BLaER1 (cell line): ENCODE measurements around the gene TMEM89.
A peak's percentile ranks its signal among the peaks of the same experiment; 100 is the strongest.

ENCODE experiments used
- H3K27ac ChIP-seq: shearing (Covaris generic); formaldehyde crosslinking; 2 replicates; pipeline ENCODE4 v1.8.1; 2022
- H3K27me3 ChIP-seq: shearing (Covaris generic); formaldehyde crosslinking; 2 replicates; pipeline ENCODE4 v1.8.1; 2022
- H3K36me3 ChIP-seq: shearing (Covaris generic); formaldehyde crosslinking; 2 replicates; pipeline ENCODE4 v1.8.1; 2022
- H3K4me1 ChIP-seq: shearing (Covaris generic); formaldehyde crosslinking; 2 replicates; pipeline ENCODE4 v1.8.1; 2022
- H3K4me2 ChIP-seq: shearing (Covaris generic); formaldehyde crosslinking; 2 replicates; pipeline ENCODE4 v1.8.1; 2022
- H3K4me3 ChIP-seq: shearing (Covaris generic); formaldehyde crosslinking; 2 replicates; pipeline ENCODE4 v1.8.1; 2022
- H3K9ac ChIP-seq: shearing (Covaris generic); formaldehyde crosslinking; 2 replicates; pipeline ENCODE4 v1.8.1; 2022
- H3K9me3 ChIP-seq: shearing (Covaris generic); formaldehyde crosslinking; 2 replicates; pipeline ENCODE4 v1.8.1; 2022
- H4K20me1 ChIP-seq: shearing (Covaris generic); formaldehyde crosslinking; 2 replicates; pipeline ENCODE4 v1.8.1; 2022
- Cebpa-rat ChIP-seq: shearing (Covaris generic); IDR thresholded peaks from 2 replicates; pipeline ENCODE4 v1.8.1; 2022

The TMEM89 gene

DNA sequence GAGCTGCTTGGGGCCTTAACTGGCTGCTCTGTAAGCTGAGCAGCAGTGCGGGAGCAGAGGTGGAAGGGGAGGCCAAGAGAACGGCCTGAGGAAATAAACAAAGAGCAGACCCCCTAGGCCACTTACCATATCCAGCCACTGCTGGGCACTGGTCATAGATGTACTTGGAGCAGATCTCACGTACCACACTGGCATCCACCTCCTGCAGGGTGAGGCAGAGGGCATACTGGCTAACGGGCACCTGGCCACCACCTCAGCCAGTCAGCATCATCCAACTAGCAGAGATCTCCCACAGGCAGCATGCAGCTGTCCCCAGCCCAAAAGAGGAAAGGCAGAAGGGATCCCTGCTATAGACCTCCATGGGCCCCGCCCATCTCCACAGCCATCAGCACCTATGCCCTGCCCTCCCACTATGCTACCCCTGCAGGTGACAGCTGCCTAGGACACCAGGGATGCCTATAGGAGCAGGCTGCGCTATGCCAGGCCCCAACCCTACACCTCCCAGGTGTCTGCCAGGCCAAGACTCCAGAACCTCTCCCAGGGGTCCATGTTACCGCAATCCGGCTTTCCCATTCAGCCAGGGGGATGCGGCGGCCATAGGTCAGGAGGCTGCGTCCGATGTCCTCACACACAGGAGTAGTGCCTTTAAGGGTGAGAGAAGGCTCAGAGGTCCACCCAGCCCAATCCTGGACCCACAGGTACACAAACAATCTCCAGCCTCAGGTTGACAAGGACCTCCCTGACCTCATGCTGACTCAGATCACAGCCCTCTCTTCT lies 21.9 kb downstream of the TMEM89 start:
- peaks cover 24% of the 10 kb centered on the region for H3K27me3 ChIP-seq
- no peak overlapping the region for H3K9ac ChIP-seq
- H3K27ac ChIP-seq: peak overlapping the region; percentile 46; the same call in 1 of the 2 replicates
- TF ChIP-seq Cebpa-rat: no peak
- no peak overlapping the region for H3K4me3 ChIP-seq
- peaks cover 31% of the 10 kb centered on the region for H3K4me1 ChIP-seq
- peaks cover 82% of the 10 kb centered on the region for H3K36me3 ChIP-seq
- peak overlapping the region; percentile 75 for H3K4me2 ChIP-seq
- no peaks in the 10 kb centered on the region for H3K9me3 ChIP-seq
- H4K20me1 ChIP-seq: peaks cover 80% of the 10 kb centered on the region

DNA sequence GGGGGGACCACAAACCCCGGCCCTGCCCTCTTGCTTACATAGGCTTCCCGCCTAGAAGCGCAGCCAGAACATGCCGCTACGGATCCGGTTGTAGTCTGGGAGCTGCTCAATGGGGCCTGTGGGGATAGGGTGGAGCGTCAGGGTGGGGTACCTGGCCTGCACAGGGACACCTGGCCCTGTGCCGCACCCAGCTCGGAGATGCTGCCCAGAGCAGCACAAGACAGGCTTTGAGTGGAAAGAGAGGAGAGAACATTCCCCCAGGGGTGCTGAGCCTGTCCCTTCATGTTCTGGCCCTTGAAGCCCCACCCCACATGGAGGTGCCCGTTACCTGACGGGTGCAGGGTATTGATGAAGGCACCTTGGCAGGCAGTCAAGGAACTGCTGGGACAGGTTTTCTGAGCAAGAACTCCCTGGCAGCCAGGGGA lies 22.5 kb downstream of the TMEM89 start:
- peak overlapping the region; percentile 75 for H3K4me2 ChIP-seq
- H3K27ac ChIP-seq: peak overlapping the region; percentile 46
- H3K36me3 ChIP-seq: peaks cover 76% of the 10 kb centered on the region
- no peak for TF ChIP-seq Cebpa-rat
- peak overlapping the region; percentile 58; the same call in 1 of the 2 replicates for H3K9ac ChIP-seq
- peaks cover 30% of the 10 kb centered on the region for H3K27me3 ChIP-seq
- no peaks in the 10 kb centered on the region for H3K9me3 ChIP-seq
- H3K4me1 ChIP-seq: peaks cover 31% of the 10 kb centered on the region
- peaks cover 86% of the 10 kb centered on the region for H4K20me1 ChIP-seq
- H3K4me3 ChIP-seq: no peak overlapping the region

DNA sequence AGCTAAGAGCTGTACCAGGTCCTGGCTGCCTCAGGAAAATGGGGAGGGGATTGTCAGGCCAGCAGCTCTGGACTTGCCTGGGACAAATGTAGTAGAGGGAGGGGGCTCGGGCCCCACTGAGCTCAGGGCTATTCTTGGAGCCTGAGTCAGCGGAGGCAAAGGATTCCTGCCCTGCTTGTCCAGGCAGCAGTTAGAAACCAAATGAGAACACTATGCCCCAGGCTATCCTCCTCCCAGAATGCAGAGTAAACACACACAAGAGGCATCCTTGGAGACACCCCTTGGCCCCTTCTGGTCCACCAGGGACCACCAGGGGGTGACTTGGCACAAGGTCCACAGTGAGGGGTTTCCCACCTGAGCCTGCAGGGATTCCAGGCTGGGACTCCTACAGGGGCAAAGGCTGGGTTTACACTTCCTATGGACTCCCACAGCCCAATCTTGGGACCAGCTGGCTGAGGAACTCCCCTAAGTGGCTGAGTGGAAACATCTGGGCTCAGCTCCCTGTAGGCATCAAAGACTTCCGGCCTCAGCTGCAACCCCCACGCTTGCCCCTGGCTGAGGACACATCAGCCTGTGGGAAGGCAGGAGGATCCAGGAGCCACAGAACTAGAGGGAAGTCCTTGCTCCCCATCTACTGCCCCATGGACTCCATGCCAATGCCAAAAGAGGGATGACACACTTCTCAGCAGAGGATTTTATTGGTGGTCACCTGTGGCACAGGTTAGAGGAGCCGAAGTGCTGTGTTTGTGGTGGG lies 23.1 kb downstream of the TMEM89 start:
- Histone ChIP-seq H4K20me1 (peaks cover 92% of the 10 kb centered on the region), H3K27me3 (peaks cover 36% of the 10 kb centered on the region), H3K9ac (peak overlapping the region; percentile 58; the same call in 1 of the 2 replicates), H3K4me3 (no peak overlapping the region), H3K27ac (peak overlapping the region; percentile 46), H3K36me3 (peaks cover 70% of the 10 kb centered on the region), H3K4me1 (peaks cover 31% of the 10 kb centered on the region), H3K9me3 (no peaks in the 10 kb centered on the region), H3K4me2 (peak overlapping the region; percentile 75)
- TF ChIP-seq Cebpa-rat: no peak

DNA sequence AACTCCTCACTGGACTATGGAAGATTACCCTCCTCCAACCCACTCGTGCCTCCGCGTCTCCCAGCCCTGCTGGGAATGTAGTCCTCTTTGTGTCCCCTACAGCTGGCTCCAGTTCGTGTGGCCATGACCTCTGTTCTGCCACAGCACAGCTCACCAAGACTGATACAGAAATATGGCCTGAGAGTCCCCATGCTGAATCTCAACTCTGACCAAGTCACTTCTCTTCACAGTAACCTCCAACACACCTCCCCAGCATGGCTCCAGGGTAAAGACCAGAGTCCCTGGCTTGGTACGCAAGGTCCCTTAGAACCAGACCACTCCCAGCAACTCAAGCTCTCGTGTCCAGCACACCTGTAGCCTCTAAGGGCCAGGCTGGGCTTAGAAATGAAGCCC lies 24.2 kb downstream of the TMEM89 start:
- Histone ChIP-seq H3K27me3 (peaks cover 46% of the 10 kb centered on the region), H4K20me1 (peaks cover 88% of the 10 kb centered on the region), H3K4me2 (no peak overlapping the region), H3K4me1 (peaks cover 31% of the 10 kb centered on the region), H3K9me3 (no peaks in the 10 kb centered on the region), H3K36me3 (peaks cover 59% of the 10 kb centered on the region), H3K9ac (no peak overlapping the region), H3K27ac (0 out of 2 replicates have a peak overlapping the region, but pooled peaks have one; percentile 46), H3K4me3 (no peak overlapping the region)
- no peak for TF ChIP-seq Cebpa-rat

DNA sequence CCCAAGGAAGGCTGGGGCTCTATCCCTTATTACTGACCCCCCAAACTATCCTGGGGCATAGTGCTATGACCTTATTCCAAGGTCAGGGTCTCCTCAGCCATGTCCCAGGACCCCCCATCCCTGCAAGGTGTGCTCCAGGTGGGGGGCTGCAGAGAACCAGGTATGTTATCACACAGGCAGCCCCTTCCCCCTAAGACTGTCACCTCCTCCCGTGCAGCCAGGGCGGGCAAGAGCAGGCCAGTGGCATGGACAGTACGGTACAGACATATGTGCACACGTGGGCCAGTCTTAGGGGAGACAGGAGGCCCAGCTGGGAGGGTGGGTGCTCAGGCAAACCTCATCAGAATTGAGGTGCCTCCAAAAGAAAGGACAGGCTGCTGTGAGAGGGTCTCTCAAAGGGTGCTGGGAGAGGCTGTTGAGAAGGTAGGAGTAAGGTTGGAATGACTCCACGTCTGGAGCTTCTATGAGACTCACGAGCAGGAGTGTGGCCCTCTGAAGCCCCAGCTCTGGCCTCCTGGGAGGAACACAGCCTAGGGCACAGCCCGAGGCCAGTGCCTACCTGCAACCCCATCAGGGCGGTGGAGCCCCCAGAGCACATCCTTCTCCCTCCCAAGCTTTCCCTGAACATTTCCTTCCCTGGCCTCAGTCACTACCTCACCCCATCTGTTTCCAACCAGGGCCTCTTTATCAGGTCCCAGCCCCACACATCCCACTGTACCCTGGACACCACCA lies 24.7 kb downstream of the TMEM89 start:
- H3K9ac ChIP-seq: no peak overlapping the region
- H3K4me3 ChIP-seq: no peak overlapping the region
- peaks cover 31% of the 10 kb centered on the region for H3K4me1 ChIP-seq
- TF ChIP-seq Cebpa-rat: no peak
- H3K27ac ChIP-seq: no peak overlapping the region
- no peaks in the 10 kb centered on the region for H3K9me3 ChIP-seq
- peaks cover 52% of the 10 kb centered on the region for H3K27me3 ChIP-seq
- peaks cover 53% of the 10 kb centered on the region for H3K36me3 ChIP-seq
- H4K20me1 ChIP-seq: peaks cover 84% of the 10 kb centered on the region
- H3K4me2 ChIP-seq: no peak overlapping the region

DNA sequence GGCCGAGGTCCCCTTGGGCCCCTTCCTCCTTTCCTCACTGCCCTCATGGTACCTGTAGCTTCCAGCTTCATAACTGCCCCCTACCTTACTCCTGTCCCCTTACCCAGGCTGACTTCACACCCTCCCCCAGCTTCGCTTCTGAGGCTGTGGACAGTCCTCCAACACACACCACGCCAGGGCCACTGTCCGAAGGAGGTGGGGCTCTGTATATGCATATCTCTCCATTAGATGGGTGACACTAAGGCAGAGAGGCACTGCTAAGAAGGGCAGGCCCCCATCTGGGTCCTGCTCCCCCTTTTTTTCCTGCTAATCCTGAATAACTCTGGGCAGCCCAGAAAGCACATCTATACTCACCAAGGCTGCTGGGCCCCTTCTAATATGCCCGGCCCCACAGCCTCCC lies 25.4 kb downstream of the TMEM89 start:
- Histone ChIP-seq H3K4me3 (no peak overlapping the region), H3K27ac (no peak overlapping the region), H3K4me2 (no peak overlapping the region), H3K4me1 (peaks cover 31% of the 10 kb centered on the region), H3K27me3 (peaks cover 58% of the 10 kb centered on the region), H3K9me3 (no peaks in the 10 kb centered on the region), H3K36me3 (peaks cover 46% of the 10 kb centered on the region), H4K20me1 (peaks cover 77% of the 10 kb centered on the region), H3K9ac (no peak overlapping the region)
- TF ChIP-seq Cebpa-rat: no peak

DNA sequence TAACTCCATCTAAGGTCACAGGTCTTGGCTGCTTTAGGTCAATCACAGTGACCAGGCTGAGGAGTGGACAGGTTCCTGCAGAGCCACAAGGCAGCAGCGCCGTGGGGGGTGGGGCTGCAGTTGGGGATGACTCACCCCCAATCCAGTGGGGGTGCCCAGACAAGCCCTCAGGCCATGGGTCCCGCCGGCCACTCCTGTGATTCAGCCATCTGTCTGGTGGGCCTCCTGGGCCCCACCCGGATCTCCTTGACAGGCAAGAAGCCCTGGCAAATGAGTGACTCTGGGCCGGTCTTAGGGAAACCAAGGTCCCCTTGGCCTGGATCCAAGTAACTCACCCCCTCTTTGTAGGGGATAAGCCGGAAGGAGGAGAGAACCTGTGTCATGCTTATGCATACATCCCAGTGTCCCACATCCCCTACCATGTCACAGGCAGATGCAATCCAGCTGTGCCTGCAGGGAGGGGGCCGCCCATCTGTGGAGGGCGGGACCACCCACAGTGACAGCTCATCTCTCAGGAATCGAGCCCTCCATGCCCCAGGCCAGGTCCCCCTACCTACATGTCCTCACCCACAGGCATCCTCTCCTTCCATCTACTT lies 25.9 kb downstream of the TMEM89 start:
- H3K27me3 ChIP-seq: peaks cover 58% of the 10 kb centered on the region
- no peak overlapping the region for H3K4me2 ChIP-seq
- TF ChIP-seq Cebpa-rat: no peak
- H3K9ac ChIP-seq: no peak overlapping the region
- H3K9me3 ChIP-seq: no peaks in the 10 kb centered on the region
- peaks cover 41% of the 10 kb centered on the region for H3K36me3 ChIP-seq
- H3K4me1 ChIP-seq: peaks cover 31% of the 10 kb centered on the region
- H3K27ac ChIP-seq: no peak overlapping the region
- H3K4me3 ChIP-seq: no peak overlapping the region
- H4K20me1 ChIP-seq: peaks cover 72% of the 10 kb centered on the region

DNA sequence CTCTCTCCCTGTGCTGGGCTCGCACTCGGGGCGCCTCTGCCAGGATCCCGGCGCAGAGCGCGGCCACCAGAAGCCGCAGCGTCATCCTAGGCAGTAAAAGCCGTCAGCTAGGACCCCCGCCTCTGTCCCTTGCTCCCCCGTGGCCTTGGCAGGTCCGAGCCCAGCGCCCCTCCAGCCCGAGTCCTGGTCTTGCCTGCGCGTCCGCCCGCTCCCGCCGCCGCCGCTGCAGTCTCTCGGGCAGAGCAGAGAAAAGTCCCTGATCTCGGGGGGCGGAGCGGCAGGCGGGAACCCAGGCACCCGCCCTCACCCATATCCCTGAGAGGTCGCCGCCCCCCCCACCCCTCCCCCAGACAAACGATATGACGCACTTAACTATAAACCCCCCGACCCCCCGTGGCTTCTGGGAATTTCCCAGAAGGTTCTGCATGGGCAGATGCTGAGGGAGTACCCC lies 26.5 kb downstream of the TMEM89 start, which contains the start of gene COL7A1:
TSS of gene COL7A1 (minus strand) at position 255 of the 451 bp plus-strand sequence. CDS start at position 85, 170 bp downstream.
- Histone ChIP-seq H3K9ac (no peak within 1 kb of the TSS), H3K4me2 (peak within 1 kb of the TSS; percentile 25; the same call in 1 of the 2 replicates)

More for the DNA sequence above, 26.5 kb downstream of the TMEM89 start, which contains the start of gene COL7A1:
- no peak within 1 kb of the TSS for H3K4me3 ChIP-seq
- no peak for TF ChIP-seq Cebpa-rat
- peaks cover 29% of the 10 kb centered on the region for H3K4me1 ChIP-seq
- no peaks in the 10 kb centered on the region for H3K9me3 ChIP-seq
- H4K20me1 ChIP-seq: peaks cover 66% of the 10 kb centered on the region
- H3K36me3 ChIP-seq: peaks cover 36% of the 10 kb centered on the region
- peaks cover 63% of the 10 kb centered on the region for H3K27me3 ChIP-seq
- H3K27ac ChIP-seq: no peak within 1 kb of the TSS
